ENCODE data around the gene SDHB.

SDHB gene

DNA sequence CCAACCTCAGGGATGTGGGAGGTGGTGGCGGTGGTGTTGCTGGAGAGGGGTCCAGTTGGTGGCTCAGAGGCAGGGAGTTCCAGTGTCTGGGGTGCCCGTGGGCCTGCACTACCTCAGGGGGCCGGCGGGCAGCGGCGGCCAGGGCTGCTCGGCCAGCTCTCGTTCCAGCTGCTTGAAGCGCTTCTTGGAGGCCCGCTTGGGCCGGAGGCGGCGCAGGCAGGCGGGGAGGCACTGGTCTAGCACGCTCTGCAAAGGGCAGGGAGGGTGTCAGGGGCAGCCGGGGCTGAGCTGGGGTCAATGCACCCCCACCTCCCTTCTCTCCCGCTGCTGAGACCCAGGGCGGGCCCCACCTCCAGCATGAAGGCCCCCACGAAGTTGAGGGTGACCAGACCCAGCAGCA, 67.7 kb downstream of the SDHB start:
- H3K4me3 ChIP-seq (ENCODE audit: insufficient read depth, low read length, poor library complexity, severe bottlenecking) = no peak overlapping the region
- no peaks in the 10 kb centered on the region for H3K9me3 ChIP-seq (ENCODE audit: insufficient read depth, low read length)
- H3K36me3 ChIP-seq (ENCODE audit: low read length) = no peaks in the 10 kb centered on the region
- no peak overlapping the region for H2AFZ ChIP-seq (ENCODE audit: low read depth, low read length, severe bottlenecking)
- H3K9me2 ChIP-seq (replicated peaks; ENCODE audit: insufficient read depth, low read length) = no peaks in the 10 kb centered on the region
- H3K27me3 ChIP-seq (ENCODE audit: low read length) = no peaks in the 10 kb centered on the region
- H4K20me1 ChIP-seq (ENCODE audit: low read depth, low read length) = no peaks in the 10 kb centered on the region
- H3K4me2 ChIP-seq (ENCODE audit: low read depth, low read length, poor library complexity, severe bottlenecking) = no peak overlapping the region
- no peaks in the 10 kb centered on the region for H3F3A ChIP-seq (ENCODE audit: insufficient read depth)
- H3K27ac ChIP-seq (ENCODE audit: low read depth, low read length) = no peak overlapping the region
- no peaks in the 10 kb centered on the region for H3K79me2 ChIP-seq (ENCODE audit: insufficient read depth, low read length)
- no peak for TF ChIP-seq EZH2phosphoT487 (conservative IDR thresholded peaks at IDR 0.05; ENCODE audit: low read length)
- TF ChIP-seq, protein P1, sequence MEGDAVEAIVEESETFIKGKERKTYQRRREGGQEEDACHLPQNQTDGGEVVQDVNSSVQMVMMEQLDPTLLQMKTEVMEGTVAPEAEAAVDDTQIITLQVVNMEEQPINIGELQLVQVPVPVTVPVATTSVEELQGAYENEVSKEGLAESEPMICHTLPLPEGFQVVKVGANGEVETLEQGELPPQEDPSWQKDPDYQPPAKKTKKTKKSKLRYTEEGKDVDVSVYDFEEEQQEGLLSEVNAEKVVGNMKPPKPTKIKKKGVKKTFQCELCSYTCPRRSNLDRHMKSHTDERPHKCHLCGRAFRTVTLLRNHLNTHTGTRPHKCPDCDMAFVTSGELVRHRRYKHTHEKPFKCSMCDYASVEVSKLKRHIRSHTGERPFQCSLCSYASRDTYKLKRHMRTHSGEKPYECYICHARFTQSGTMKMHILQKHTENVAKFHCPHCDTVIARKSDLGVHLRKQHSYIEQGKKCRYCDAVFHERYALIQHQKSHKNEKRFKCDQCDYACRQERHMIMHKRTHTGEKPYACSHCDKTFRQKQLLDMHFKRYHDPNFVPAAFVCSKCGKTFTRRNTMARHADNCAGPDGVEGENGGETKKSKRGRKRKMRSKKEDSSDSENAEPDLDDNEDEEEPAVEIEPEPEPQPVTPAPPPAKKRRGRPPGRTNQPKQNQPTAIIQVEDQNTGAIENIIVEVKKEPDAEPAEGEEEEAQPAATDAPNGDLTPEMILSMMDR (IDR thresholded peaks at IDR 0.05; ENCODE audit: insufficient read depth, low read length, poor library complexity, severe bottlenecking) = no peak
- H3K9ac ChIP-seq (ENCODE audit: low read length) = no peak overlapping the region

DNA sequence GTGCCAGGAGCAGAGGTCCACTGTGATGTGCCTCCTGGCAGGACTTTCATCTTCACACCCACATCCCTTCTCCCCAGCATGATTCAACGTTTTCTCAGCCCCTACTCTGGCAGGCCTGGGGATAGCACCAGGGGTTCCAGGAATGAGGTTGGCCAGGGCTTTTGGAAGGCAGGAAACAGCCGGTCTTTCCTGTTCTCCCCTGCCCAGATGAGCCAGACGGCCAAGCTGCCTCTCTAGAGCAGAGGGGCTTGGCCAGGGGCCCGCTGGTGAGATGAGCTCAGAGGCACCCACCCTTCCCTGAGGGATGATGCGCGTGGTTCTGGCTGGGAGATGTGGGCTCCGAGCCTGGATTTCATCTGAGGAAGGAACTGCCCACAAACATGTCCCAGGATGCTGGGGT, 69.1 kb downstream of the SDHB start:
- Histone ChIP-seq H3K36me3 (ENCODE audit: low read length) (no peaks in the 10 kb centered on the region), H3K27ac (ENCODE audit: low read depth, low read length) (no peak overlapping the region), H3K9ac (ENCODE audit: low read length) (no peak overlapping the region), H3F3A (ENCODE audit: insufficient read depth) (no peaks in the 10 kb centered on the region), H3K9me3 (ENCODE audit: insufficient read depth, low read length) (no peaks in the 10 kb centered on the region), H3K4me3 (ENCODE audit: insufficient read depth, low read length, poor library complexity, severe bottlenecking) (no peak overlapping the region), H2AFZ (ENCODE audit: low read depth, low read length, severe bottlenecking) (no peak overlapping the region), H3K27me3 (ENCODE audit: low read length) (no peaks in the 10 kb centered on the region), H4K20me1 (ENCODE audit: low read depth, low read length) (no peaks in the 10 kb centered on the region), H3K9me2 (replicated peaks; ENCODE audit: insufficient read depth, low read length) (no peaks in the 10 kb centered on the region), H3K79me2 (ENCODE audit: insufficient read depth, low read length) (no peaks in the 10 kb centered on the region), H3K4me2 (ENCODE audit: low read depth, low read length, poor library complexity, severe bottlenecking) (no peak overlapping the region)
- TF ChIP-seq EZH2phosphoT487 (conservative IDR thresholded peaks at IDR 0.05; ENCODE audit: low read length) = no peak
- TF ChIP-seq, protein P1 (IDR thresholded peaks at IDR 0.05; ENCODE audit: insufficient read depth, low read length, poor library complexity, severe bottlenecking) = no peak

DNA sequence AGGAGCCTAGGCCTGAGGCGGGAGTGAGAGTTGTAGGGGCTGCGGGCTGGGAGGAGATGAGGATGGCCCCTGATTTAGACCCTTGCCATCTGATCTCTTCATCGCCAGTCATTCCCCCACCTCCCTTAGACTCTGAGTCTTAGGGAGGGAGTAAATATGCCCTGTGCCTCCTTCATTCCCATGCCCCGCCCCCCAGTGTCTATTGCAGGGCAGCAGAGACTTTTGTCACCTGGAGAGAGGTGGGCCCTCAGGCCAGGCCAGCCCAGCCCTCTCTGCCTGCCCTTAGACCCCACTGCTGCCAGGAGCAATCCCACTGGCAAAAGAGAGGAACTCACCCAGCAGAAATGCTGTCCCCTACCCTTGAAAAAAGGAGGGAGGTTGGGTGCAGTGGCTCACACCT, 70.2 kb downstream of the SDHB start:
- Histone ChIP-seq H3K79me2 (ENCODE audit: insufficient read depth, low read length) (no peaks in the 10 kb centered on the region), H4K20me1 (ENCODE audit: low read depth, low read length) (no peaks in the 10 kb centered on the region), H3K4me2 (ENCODE audit: low read depth, low read length, poor library complexity, severe bottlenecking) (no peak overlapping the region), H3K9me2 (replicated peaks; ENCODE audit: insufficient read depth, low read length) (no peaks in the 10 kb centered on the region), H3K36me3 (ENCODE audit: low read length) (no peaks in the 10 kb centered on the region), H3K9me3 (ENCODE audit: insufficient read depth, low read length) (no peaks in the 10 kb centered on the region), H2AFZ (ENCODE audit: low read depth, low read length, severe bottlenecking) (no peak overlapping the region), H3K27me3 (ENCODE audit: low read length) (no peaks in the 10 kb centered on the region), H3F3A (ENCODE audit: insufficient read depth) (no peaks in the 10 kb centered on the region), H3K4me3 (ENCODE audit: insufficient read depth, low read length, poor library complexity, severe bottlenecking) (no peak overlapping the region), H3K9ac (ENCODE audit: low read length) (no peak overlapping the region), H3K27ac (ENCODE audit: low read depth, low read length) (no peak overlapping the region)
- no peak for TF ChIP-seq EZH2phosphoT487 (conservative IDR thresholded peaks at IDR 0.05; ENCODE audit: low read length)
- TF ChIP-seq, protein P1 (IDR thresholded peaks at IDR 0.05; ENCODE audit: insufficient read depth, low read length, poor library complexity, severe bottlenecking) = no peak
